ENCODE results near the gene MAPK1IP1L.
A peak's percentile ranks its signal among the peaks of the same experiment; 100 is the strongest.
"Not testable (repeated sequence)": the region's sequence is repeated elsewhere in the genome, so short reads cannot be mapped to it uniquely, and the experiment has no call there.

MAPK1IP1L gene

GRCh38 chr14:55051423-55052268 lies at the start of gene MAPK1IP1L:
TSS of gene MAPK1IP1L (plus strand) at chr14:55051647. CDS start at chr14:55061684, 10,037 bp downstream.
- DNase-seq (ENCODE audit: low read depth), result peak; percentile 97

GRCh38 chr14:55005071-55005470 lies 46.4 kb upstream of the MAPK1IP1L start:
- DNase-seq (ENCODE audit: low read depth), result peak; percentile 32

- DNase-seq (ENCODE audit: low read depth), result no peak
Observed at GRCh38 chr14:55015006-55015405, 36.4 kb upstream of the MAPK1IP1L start.

GRCh38 chr14:55019968-55020554 lies 31.4 kb upstream of the MAPK1IP1L start:
- DNase-seq (ENCODE audit: low read depth), result peak; percentile 46

- not testable (repeated sequence) for DNase-seq (ENCODE audit: low read depth)
Observed at GRCh38 chr14:55024365-55024764, 27.1 kb upstream of the MAPK1IP1L start.

GRCh38 chr14:55025948-55026347 lies 25.5 kb upstream of the MAPK1IP1L start:
- DNase-seq (ENCODE audit: low read depth), result no peak

- DNase-seq (ENCODE audit: low read depth), result no peak
Observed at GRCh38 chr14:55026441-55026792, 25.0 kb upstream of the MAPK1IP1L start.

GRCh38 chr14:55026793-55027561 lies 24.5 kb upstream of the MAPK1IP1L start, which contains the start of the genes SOCS4 and WDHD1:
TSS of gene SOCS4 (plus strand) at chr14:55027236. CDS start at chr14:55043042, 15,806 bp downstream.
TSS of gene WDHD1 (minus strand) at chr14:55027099. CDS start at chr14:55026787, 312 bp downstream.
- DNase-seq (ENCODE audit: low read depth), result peak; percentile 95

GRCh38 chr14:55028066-55028465 lies 23.4 kb upstream of the MAPK1IP1L start:
- DNase-seq (ENCODE audit: low read depth), result peak; percentile 11

- DNase-seq (ENCODE audit: low read depth), result no peak
Observed at GRCh38 chr14:55028476-55028875, 23.0 kb upstream of the MAPK1IP1L start.

GRCh38 chr14:55031190-55031589 lies 20.3 kb upstream of the MAPK1IP1L start:
- DNase-seq (ENCODE audit: low read depth), result no peak

GRCh38 chr14:55037995-55038394 lies 13.5 kb upstream of the MAPK1IP1L start:
- DNase-seq (ENCODE audit: low read depth), result not testable (repeated sequence)

GRCh38 chr14:55038708-55039107 lies 12.7 kb upstream of the MAPK1IP1L start:
- no peak for DNase-seq (ENCODE audit: low read depth)

- DNase-seq (ENCODE audit: low read depth), result no peak
Observed at GRCh38 chr14:55043528-55043927, 7.9 kb upstream of the MAPK1IP1L start.

GRCh38 chr14:55045087-55045486 lies 6.4 kb upstream of the MAPK1IP1L start:
- no peak for DNase-seq (ENCODE audit: low read depth)

GRCh38 chr14:55047301-55048053 lies 4.0 kb upstream of the MAPK1IP1L start:
- DNase-seq (ENCODE audit: low read depth), result no peak

- DNase-seq (ENCODE audit: low read depth), result no peak
Observed at GRCh38 chr14:55048900-55049436, 2.5 kb upstream of the MAPK1IP1L start.

GRCh38 chr14:55051165-55051422 lies 353 bp upstream of the MAPK1IP1L start:
- DNase-seq (ENCODE audit: low read depth), result no peak

- DNase-seq (ENCODE audit: low read depth), result peak; percentile 39
Observed at GRCh38 chr14:55052269-55052930, 953 bp downstream of the MAPK1IP1L start.

GRCh38 chr14:55053018-55053417 lies 1.6 kb downstream of the MAPK1IP1L start:
- no peak for DNase-seq (ENCODE audit: low read depth)

- DNase-seq (ENCODE audit: low read depth), result no peak
Observed at GRCh38 chr14:55053500-55053899, 2.1 kb downstream of the MAPK1IP1L start.

Data from EH (cell line).